Measurements from ENCODE around the gene BEST3. TPM values are rescaled to one million over a fixed set of nuclear protein-coding genes. Genes with fewer than 3 reads are reported as not detected.

The BEST3 gene
- total and polyA plus RNA-seq, 2 of the 4 experiments (the other 2 are of a cell fraction) = under 0.01 to 0.07 TPM

- Histone ChIP-seq H2AK9ac (replicated peaks; ENCODE audit: low read depth, low read length, poor library complexity) (no peak overlapping the region), H2AFZ (replicated peaks; ENCODE audit: low read length, poor library complexity) (no peak overlapping the region), H3K36me3 (ENCODE audit: control insufficient read depth, insufficient read depth, low read length) (no peaks in the 10 kb centered on the region), H2BK15ac (ENCODE audit: low read depth, low read length) (no peak overlapping the region), H3K14ac (replicated peaks; ENCODE audit: low read depth, low read length) (no peak overlapping the region), H3K9me3 (ENCODE audit: control insufficient read depth, insufficient read depth, low read length) (no peaks in the 10 kb centered on the region), H2AK5ac (ENCODE audit: low read depth, low read length) (no peak overlapping the region), H3K4me3 (ENCODE audit: insufficient read depth, low read depth, low read length) (no peak overlapping the region), H3K56ac (ENCODE audit: extremely low read depth, insufficient read depth, low read length) (no peak overlapping the region), H3K27ac (ENCODE audit: insufficient read depth, low read length) (no peak overlapping the region), H3K79me1 (ENCODE audit: low read depth in 1 of 2, low read length in 2 of 2) (no peaks in the 10 kb centered on the region), H3K27me3 (ENCODE audit: control insufficient read depth, insufficient read depth, low read length) (peaks cover 3% of the 10 kb centered on the region), H4K5ac (ENCODE audit: low read depth, low read length) (no peak overlapping the region), H4K91ac (ENCODE audit: insufficient read depth, low read depth, low read length) (no peak overlapping the region), H2BK5ac (ENCODE audit: low read depth, low read length, poor library complexity, severe bottlenecking) (no peak overlapping the region), H3K18ac (ENCODE audit: low read depth, low read length) (no peak overlapping the region), H3K4me1 (ENCODE audit: control insufficient read depth, insufficient read depth, low read length) (no peaks in the 10 kb centered on the region), H2BK120ac (ENCODE audit: low read depth, low read length) (no peak overlapping the region), H3K4me2 (ENCODE audit: low read depth, low read length) (no peak overlapping the region), H4K20me1 (ENCODE audit: insufficient read depth, low read length) (no peaks in the 10 kb centered on the region), H3K9ac (ENCODE audit: low read depth, low read length) (no peak overlapping the region), H3K4ac (ENCODE audit: low read depth, low read length) (no peak overlapping the region), H3K9me1 (ENCODE audit: insufficient read depth, low read length) (no peaks in the 10 kb centered on the region), H3K23ac (ENCODE audit: low read depth, low read length) (no peak overlapping the region), H4K8ac (ENCODE audit: low read depth in 2 of 2, low read length in 2 of 2) (no peak overlapping the region), H2BK20ac (ENCODE audit: low read depth, low read length) (no peak overlapping the region)
- POLR2A ChIA-PET (ENCODE audit: unreplicated experiment) = no interaction called here
- WGBS, 2 experiments (ENCODE audit: extremely low coverage in 2 of 2, insufficient read length in 1 of 2) = 66% methylated on average over 3 of the region's 15 CpGs; no CpG with 5 or more reads in 1 of the 2 experiments
- dilution Hi-C loops (cut with HindIII; ENCODE audit: low sequenced_read_pairs, unreplicated experiment) (no loop called here), in situ Hi-C loops (cut with MboI; ENCODE audit: low sequenced_read_pairs) (no loop called here), intact Hi-C loops (cut with micrococcal nuclease) (loop anchor here (5.0 kb wide), 1 partner anchor 52 kb away; no protein-coding TSS in a partner anchor)
- ATAC-seq (ENCODE audit: low read depth) (no peak), DNase-seq (no peak)
- CTCF ChIA-PET = no interaction called here
- TF ChIP-seq CEBPB (IDR thresholded peaks at IDR 0.05; ENCODE audit: low read depth, low read length) = no peak
- TF ChIP-seq RCOR1 (IDR thresholded peaks at IDR 0.05; ENCODE audit: insufficient replicate concordance, low read length) = no peak
- no peak for TF ChIP-seq MAZ (IDR thresholded peaks at IDR 0.05; ENCODE audit: borderline replicate concordance, low read depth, low read length)
- no peak for TF ChIP-seq CTCF (conservative IDR thresholded peaks at IDR 0.05; ENCODE audit: low read depth, low read length)
- no peak for TF ChIP-seq RFX5 (IDR thresholded peaks at IDR 0.05; ENCODE audit: low read depth, low read length)
- no peak for TF ChIP-seq POLR2A (IDR thresholded peaks at IDR 0.05; ENCODE audit: low read depth, low read length)
- TF ChIP-seq USF2 (IDR thresholded peaks at IDR 0.05; ENCODE audit: low read depth, low read length) = no peak
- TF ChIP-seq MXI1 (IDR thresholded peaks at IDR 0.05; ENCODE audit: borderline replicate concordance, low read depth, low read length) = no peak
- no peak for TF ChIP-seq MAFK (IDR thresholded peaks at IDR 0.05; ENCODE audit: low read depth, low read length)
- TF ChIP-seq BHLHE40 (IDR thresholded peaks at IDR 0.05; ENCODE audit: low read depth, low read length) = no peak
- TF ChIP-seq SMC3 (IDR thresholded peaks at IDR 0.05; ENCODE audit: low read depth, low read length) = no peak
- TF ChIP-seq ELK1 (IDR thresholded peaks at IDR 0.05; ENCODE audit: borderline replicate concordance, low read depth, low read length) = no peak
- no peak for TF ChIP-seq CHD1 (IDR thresholded peaks at IDR 0.05; ENCODE audit: low read depth, low read length)
- no TSS peak for BruUV-seq (replicated peaks)
Measured at GRCh38 chr12:69610126-69610525, 89.0 kb downstream of the BEST3 start.

Measured in IMR-90 (cell line).